B cell (primary cell): Measurements from ENCODE around the gene CELF2. TPM values are rescaled to one million over a fixed set of nuclear protein-coding genes. Genes with fewer than 3 reads are reported as not detected.

ENCODE experiments used
- ATAC-seq: fragments of 200-7000 bp; cut with Tn5 transposase; one replicate; pipeline ENCODE4 v1.10.0; 2021; ENCODE audit warnings: low read depth, mild to moderate bottlenecking, moderate number of reproducible peaks, moderate library complexity
- CTCF ChIA-PET: fragments of 350-600 bp; sonication (Branson Sonifier 250); formaldehyde crosslinking; loops from one replicate; lab custom pipeline; 2021; ENCODE audit warnings: antibody characterized with exemption, inconsistent platforms; lab: Charles Lee
- POLR2A ChIA-PET: fragments of 350-600 bp; sonication (Branson Sonifier 250); formaldehyde crosslinking; loops from one replicate; lab custom pipeline; 2021; ENCODE audit warnings: antibody characterized with exemption; lab: Charles Lee
- DNase-seq: peaks from one replicate; pipeline ENCODE4 v3.0.0; 2013
- H2AFZ ChIP-seq: 2 replicates; pipeline ENCODE4 v1.6.1; 2012; ENCODE audit warnings: mild to moderate bottlenecking, low read depth, low read length; ENCODE audit not compliant: insufficient read depth, poor library complexity, severe bottlenecking
- H3K27ac ChIP-seq, 2 donors: 1 replicate in 1 of 2; 2 replicates in 1 of 2; pipeline ENCODE4 v1.5.1; 2012 to 2013; ENCODE audit warnings: low read length in 2 of 2, mild to moderate bottlenecking in 2 of 2, moderate library complexity in 1 of 2
- H3K27me3 ChIP-seq, 4 experiments: fragments of 200-600 bp in 1 of 4; sonication (generic) in 1 of 4; replicated peaks in 1 of 4; 1 replicate in 2 of 4; 2 replicates in 2 of 4; pipeline versions ENCODE4 v1.6.1 to v1.7.0; 2013 to 2016; ENCODE audit warnings: low read length in 3 of 4, mild to moderate bottlenecking in 2 of 4, mixed read lengths in 1 of 4, moderate library complexity in 1 of 4; ENCODE audit not compliant: insufficient read depth in 4 of 4, control insufficient read depth in 3 of 4; ENCODE audit errors: control extremely low read depth in 1 of 4
- H3K36me3 ChIP-seq, 2 experiments: replicated peaks in 1 of 2; 1 replicate in 1 of 2; 2 replicates in 1 of 2; pipeline versions ENCODE4 v1.6.1 to v1.7.1; 2013; ENCODE audit warnings: low read length in 1 of 2; ENCODE audit not compliant: insufficient read depth in 2 of 2, control insufficient read depth in 1 of 2; ENCODE audit errors: control extremely low read depth in 1 of 2, extremely low read depth in 1 of 2
- H3K4me1 ChIP-seq, 2 donors: fragments of 200-600 bp in 1 of 2; sonication (generic) in 1 of 2; 1 replicate in 1 of 2; 2 replicates in 1 of 2; pipeline versions ENCODE4 v1.5.1 to v1.6.1; 2013 to 2017; ENCODE audit warnings: low read length in 2 of 2; ENCODE audit not compliant: control insufficient read depth in 2 of 2, insufficient read depth in 2 of 2
- H3K4me2 ChIP-seq: replicated peaks from 2 replicates; pipeline ENCODE3; 2012; ENCODE audit warnings: mild to moderate bottlenecking, low read depth, low read length; ENCODE audit not compliant: poor library complexity, severe bottlenecking
- H3K4me3 ChIP-seq, 5 experiments: fragments of 200-600 bp in 1 of 5; sonication (generic) in 1 of 5; 1 replicate in 3 of 5; 2 replicates in 2 of 5; pipeline versions ENCODE4 v1.5.1 to v1.7.0; 2011 to 2016; ENCODE audit warnings: low read length in 4 of 5, mild to moderate bottlenecking in 4 of 5, low read depth in 2 of 5, control low read depth in 1 of 5, moderate library complexity in 1 of 5; ENCODE audit not compliant: insufficient read depth in 1 of 5; ENCODE audit errors: control extremely low read depth in 1 of 5, extremely low read depth in 1 of 5
- H3K79me2 ChIP-seq: fragments of 200-600 bp; sonication (generic); one replicate; pipeline ENCODE4 v1.6.0; 2016; ENCODE audit warnings: low read length; ENCODE audit not compliant: control insufficient read depth, insufficient read depth
- H3K9ac ChIP-seq: fragments of 200-600 bp; sonication (generic); 2 replicates; pipeline ENCODE4 v1.6.1; 2017; ENCODE audit warnings: mild to moderate bottlenecking, low read length, moderate library complexity
- H3K9me3 ChIP-seq, 3 donors: one replicate each; pipeline versions ENCODE4 v1.6.1 to v1.7.1; 2013; ENCODE audit warnings: low read length in 2 of 3; ENCODE audit not compliant: control insufficient read depth in 2 of 3, insufficient read depth in 1 of 3; ENCODE audit errors: control extremely low read depth in 1 of 3
- H4K20me1 ChIP-seq: 2 replicates; pipeline ENCODE4 v1.6.0; 2012; ENCODE audit warnings: mild to moderate bottlenecking, low read length; ENCODE audit not compliant: insufficient read depth, control insufficient read depth, poor library complexity, severe bottlenecking
- H3K27ac Mint-ChIP-seq: one replicate; pipeline ENCODE4 v1.8.0; 2021; ENCODE audit warnings: mixed read lengths
- H3K27me3 Mint-ChIP-seq: one replicate; pipeline ENCODE4 v1.8.0; 2021; ENCODE audit warnings: mixed read lengths
- H3K4me1 Mint-ChIP-seq: one replicate; pipeline ENCODE4 v1.8.0; 2021; ENCODE audit warnings: mixed read lengths
- H3K4me3 Mint-ChIP-seq: one replicate; pipeline ENCODE4 v1.8.0; 2021; ENCODE audit warnings: mixed read lengths
- H3K9me3 Mint-ChIP-seq: one replicate; pipeline ENCODE4 v1.8.0; 2022; ENCODE audit warnings: mixed read lengths; ENCODE audit not compliant: insufficient read depth
- CTCF ChIP-seq: fragments of 200-600 bp; IDR thresholded peaks from one replicate; pipeline ENCODE4 v1.8.0; 2022; ENCODE audit warnings: antibody characterized with exemption, mild to moderate bottlenecking
- EZH2 ChIP-seq: IDR thresholded peaks from 2 replicates; pipeline ENCODE4 v1.6.1; 2012; ENCODE audit warnings: borderline replicate concordance, low read depth, mild to moderate bottlenecking, moderate library complexity, low read length; ENCODE audit not compliant: insufficient read depth, poor library complexity, severe bottlenecking
- WGBS: methylation state at CpG from one replicate; pipeline ENCODE4 v1.1.5; 2013; ENCODE audit warnings: missing lambda C conversion rate; ENCODE audit not compliant: insufficient coverage; 5-methylcytosine and 5-hydroxymethylcytosine counted together
- intact Hi-C: fragments of 100-400 bp; cut with micrococcal nuclease; formaldehyde crosslinking; loops from one replicate; pipeline ENCODE4 v1.10.0; 2022
- polyA plus RNA-seq: library from polyadenylated mRNA; depleted of rRNA; stranded (reverse); fragments of >200 nt; gene quantifications from 2 replicates; pipeline ENCODE4 v1.2.3, GENCODE V29; 2012
- total RNA-seq, 2 donors: library from RNA; stranded (reverse); fragments of 120-200 nt in 1 of 2; gene quantifications; 1 replicate in 1 of 2; 2 replicates in 1 of 2; pipeline versions ENCODE4 v1.2.3 to v1.2.4, GENCODE V29; 2013 to 2022

The CELF2 gene
- total and polyA plus RNA-seq, 2 donors (not counting 1 experiment from before 2014, with no cell fraction given) = 59.5 to 112 TPM

- peak overlapping the region in 1 of 2 donors; percentile 62 for H3K27ac ChIP-seq
- peak overlapping the region in 1 of 5 experiments; percentile 23 for H3K4me3 ChIP-seq
- POLR2A ChIA-PET = no interaction called here
- no peak for DNase-seq
- Mint-ChIP-seq H3K27ac (peak overlapping the region; percentile 72), H3K4me1 (peaks cover 79% of the 10 kb centered on the region), H3K9me3 (no peaks in the 10 kb centered on the region), H3K4me3 (peak overlapping the region; percentile 44), H3K27me3 (no peaks in the 10 kb centered on the region)
- H3K9ac ChIP-seq = peak overlapping the region; percentile 16
- peaks cover 6 to 69% of the 10 kb centered on the region in 2 experiments for H3K36me3 ChIP-seq
- TF ChIP-seq EZH2 (no peak), CTCF (no peak)
- CTCF ChIA-PET = no interaction called here
- H4K20me1 ChIP-seq = peaks cover 64% of the 10 kb centered on the region
- peaks cover 0 to 4% (median 0%) of the 10 kb centered on the region in 3 donors for H3K9me3 ChIP-seq
- peaks cover 49 to 50% of the 10 kb centered on the region in 2 donors for H3K4me1 ChIP-seq
- no peak for ATAC-seq
- peaks cover 98% of the 10 kb centered on the region for H3K79me2 ChIP-seq
- no peaks in the 10 kb centered on the region for H3K27me3 ChIP-seq
- intact Hi-C loops = loop anchor here (10.0 kb wide), 1 partner anchor 252 kb away; the partner anchor contains the start of gene CELF2
- WGBS = 19% methylated on average over 4 of the region's 4 CpGs
- H2AFZ ChIP-seq = no peak overlapping the region
- H3K4me2 ChIP-seq = peak overlapping the region; percentile 50
Observed at GRCh38 chr10:11266426-11266825, 248.8 kb downstream of the CELF2 start.

- H3K4me3 Mint-ChIP-seq = no peak overlapping the region
- POLR2A ChIA-PET = interaction anchor here (0.6 to 0.7 kb wide), 2 partner anchors 125 to 456 kb away, joined by 4 to 6 read pairs; no protein-coding TSS in a partner anchor
Observed at GRCh38 chr10:11270135-11270857, 252.6 kb downstream of the CELF2 start.

More at GRCh38 chr10:11270135-11270857, 252.6 kb downstream of the CELF2 start:
- H3K27ac Mint-ChIP-seq = peak overlapping the region; percentile 28
- Histone ChIP-seq H3K9me3 (peaks cover 0 to 4% (median 0%) of the 10 kb centered on the region in 3 donors), H3K36me3 (peaks cover 11 to 72% of the 10 kb centered on the region in 2 experiments), H3K4me2 (no peak overlapping the region), H3K27ac (peak overlapping the region in 1 of 2 donors; percentile 51), H3K9ac (no peak overlapping the region), H3K79me2 (peaks cover 98% of the 10 kb centered on the region), H3K27me3 (no peaks in the 10 kb centered on the region), H2AFZ (no peak overlapping the region), H3K4me3 (no peak overlapping the region), H4K20me1 (peaks cover 87% of the 10 kb centered on the region), H3K4me1 (peaks cover 30 to 37% of the 10 kb centered on the region in 2 donors)
- peak; percentile 86 for TF ChIP-seq CTCF
- no peak for TF ChIP-seq EZH2
- CTCF ChIA-PET = interaction anchor here (0.7 to 6.3 kb wide), 40 partner anchors 12 to 1927 kb away, joined by 3 to 85 read pairs (median 4); no protein-coding TSS in a partner anchor
- peak; percentile 72 for DNase-seq
- WGBS = 85% methylated on average over 10 of the region's 18 CpGs
- intact Hi-C loops = loop anchor here (1.0 kb wide), 2 partner anchors 127 to 157 kb away; no protein-coding TSS in a partner anchor
- peaks cover 43% of the 10 kb centered on the region for H3K4me1 Mint-ChIP-seq
- no peaks in the 10 kb centered on the region for H3K9me3 Mint-ChIP-seq
- ATAC-seq = peak; percentile 87
- H3K27me3 Mint-ChIP-seq = no peaks in the 10 kb centered on the region
